Measurements from ENCODE around the gene AVEN. TPM values are rescaled to one million over a fixed set of nuclear protein-coding genes. Genes with fewer than 3 reads are reported as not detected.

Gene AVEN
- total RNA-seq, 1 donor from 2014 or later = 10.4 TPM

GRCh38 chr15:33912326-33912725, 126.7 kb downstream of the AVEN start:
- Mint-ChIP-seq H3K36me3 (no peaks in the 10 kb centered on the region), H3K27me3 (no peaks in the 10 kb centered on the region), H3K4me1 (ENCODE audit: unreplicated experiment) (peaks cover 22% of the 10 kb centered on the region), H3K4me3 (no peak overlapping the region), H3K27ac (no peak overlapping the region), H3K9me3 (peaks cover 5% of the 10 kb centered on the region)
- TF ChIP-seq CTCF (conservative IDR thresholded peaks at IDR 0.05) = no peak
- no peak for DNase-seq (ENCODE audit: extremely low spot score, unreplicated experiment)

- Mint-ChIP-seq H3K4me3 (no peak overlapping the region), H3K4me1 (ENCODE audit: unreplicated experiment) (peaks cover 16% of the 10 kb centered on the region), H3K9me3 (no peaks in the 10 kb centered on the region), H3K27me3 (no peaks in the 10 kb centered on the region), H3K27ac (no peak overlapping the region), H3K36me3 (no peaks in the 10 kb centered on the region)
- no peak for DNase-seq (ENCODE audit: extremely low spot score, unreplicated experiment)
- no peak for TF ChIP-seq CTCF (conservative IDR thresholded peaks at IDR 0.05)
Observed at GRCh38 chr15:33910741-33911140, 128.3 kb downstream of the AVEN start.

GRCh38 chr15:33908406-33908805, 130.6 kb downstream of the AVEN start:
- H3K4me3 Mint-ChIP-seq = no peak overlapping the region
- H3K9me3 Mint-ChIP-seq = no peaks in the 10 kb centered on the region
- no peak for TF ChIP-seq CTCF (conservative IDR thresholded peaks at IDR 0.05)
- no peaks in the 10 kb centered on the region for H3K27me3 Mint-ChIP-seq
- DNase-seq (ENCODE audit: extremely low spot score, unreplicated experiment) = no peak
- H3K36me3 Mint-ChIP-seq = no peaks in the 10 kb centered on the region
- H3K4me1 Mint-ChIP-seq (ENCODE audit: unreplicated experiment) = peaks cover 9% of the 10 kb centered on the region
- no peak overlapping the region for H3K27ac Mint-ChIP-seq

GRCh38 chr15:33907326-33907725, 131.7 kb downstream of the AVEN start:
- no peak for TF ChIP-seq CTCF (conservative IDR thresholded peaks at IDR 0.05)
- H3K9me3 Mint-ChIP-seq = no peaks in the 10 kb centered on the region
- no peaks in the 10 kb centered on the region for H3K27me3 Mint-ChIP-seq
- H3K4me3 Mint-ChIP-seq = no peak overlapping the region
- peaks cover 9% of the 10 kb centered on the region for H3K4me1 Mint-ChIP-seq (ENCODE audit: unreplicated experiment)
- no peaks in the 10 kb centered on the region for H3K36me3 Mint-ChIP-seq
- DNase-seq (ENCODE audit: extremely low spot score, unreplicated experiment) = no peak
- no peak overlapping the region for H3K27ac Mint-ChIP-seq

- TF ChIP-seq CTCF (conservative IDR thresholded peaks at IDR 0.05) = no peak
- Mint-ChIP-seq H3K4me3 (no peak overlapping the region), H3K27me3 (no peaks in the 10 kb centered on the region), H3K27ac (no peak overlapping the region), H3K4me1 (ENCODE audit: unreplicated experiment) (no peaks in the 10 kb centered on the region), H3K36me3 (no peaks in the 10 kb centered on the region), H3K9me3 (no peaks in the 10 kb centered on the region)
- no peak for DNase-seq (ENCODE audit: extremely low spot score, unreplicated experiment)
Observed at GRCh38 chr15:33903661-33904060, 135.3 kb downstream of the AVEN start.

GRCh38 chr15:33902043-33902442, 137.0 kb downstream of the AVEN start:
- Mint-ChIP-seq H3K27ac (no peak overlapping the region), H3K36me3 (no peaks in the 10 kb centered on the region), H3K4me3 (no peak overlapping the region), H3K27me3 (no peaks in the 10 kb centered on the region), H3K9me3 (no peaks in the 10 kb centered on the region), H3K4me1 (ENCODE audit: unreplicated experiment) (no peaks in the 10 kb centered on the region)
- TF ChIP-seq CTCF (conservative IDR thresholded peaks at IDR 0.05) = no peak
- DNase-seq (ENCODE audit: extremely low spot score, unreplicated experiment) = no peak

Data from type B pancreatic cell (in vitro differentiated cells).